ENCODE measurements around the gene HSPBAP1.

GRCh38 chr3:122800706-122801237 lies 7.1 kb upstream of the HSPBAP1 start:
- TF ChIP-seq CHD1 (IDR thresholded peaks at IDR 0.05; ENCODE audit: low read length) (no peak), STAG1 (CRISPR knock-in tag; IDR thresholded peaks at IDR 0.05; ENCODE audit: borderline replicate concordance) (no peak), MXD1 (CRISPR knock-in tag; IDR thresholded peaks at IDR 0.05; ENCODE audit: borderline replicate concordance, poor library complexity, severe bottlenecking) (no peak), EZH2 (IDR thresholded peaks at IDR 0.05; ENCODE audit: borderline replicate concordance, low read depth, low read length) (no peak), POLR2AphosphoS5 (IDR thresholded peaks at IDR 0.05; ENCODE audit: control insufficient read depth, insufficient read depth, low read depth, low read length) (no peak), MAZ (CRISPR knock-in tag; conservative IDR thresholded peaks at IDR 0.05 in 1 of 2, IDR thresholded peaks at IDR 0.05 in 1 of 2) (no peak), NFE2 (IDR thresholded peaks at IDR 0.05; ENCODE audit: low read depth) (no peak), POLR2A (conservative IDR thresholded peaks at IDR 0.05) (no peak), CHD2 (IDR thresholded peaks at IDR 0.05; ENCODE audit: low read depth, low read length) (no peak), TEAD4 (IDR thresholded peaks at IDR 0.05; ENCODE audit: low read length) (no peak), TEAD4 (CRISPR knock-in tag; IDR thresholded peaks at IDR 0.05; ENCODE audit: borderline replicate concordance) (no peak), ZNF639 (CRISPR knock-in tag; conservative IDR thresholded peaks at IDR 0.05 in 1 of 2, IDR thresholded peaks at IDR 0.05 in 1 of 2) (no peak)
